Measurements from ENCODE around the gene MMP28.

Gene MMP28

GRCh38 chr17:35742496-35742895 is 52.9 kb downstream of the MMP28 start:
- no peak for DNase-seq

- peak; percentile 16 for DNase-seq
These were observed 54.2 kb downstream of the MMP28 start for GRCh38 chr17:35740997-35741931.

- DNase-seq: no peak
These were observed 55.2 kb downstream of the MMP28 start for GRCh38 chr17:35740216-35740615.

- DNase-seq: no peak
These were observed 56.8 kb downstream of the MMP28 start for GRCh38 chr17:35738519-35739133.

GRCh38 chr17:35736236-35736635 is 59.2 kb downstream of the MMP28 start:
- no peak for DNase-seq

- no peak for DNase-seq
These were observed 60.2 kb downstream of the MMP28 start for GRCh38 chr17:35735036-35735805.

- no peak for DNase-seq
These were observed 61.0 kb downstream of the MMP28 start for GRCh38 chr17:35734396-35734795.

GRCh38 chr17:35733366-35733765 is 62.1 kb downstream of the MMP28 start:
- DNase-seq: no peak

- no peak for DNase-seq
These were observed 62.7 kb downstream of the MMP28 start for GRCh38 chr17:35732806-35733136.

- no peak for DNase-seq
These were observed 63.3 kb downstream of the MMP28 start for GRCh38 chr17:35731917-35732805.

- DNase-seq: peak; percentile 18
These were observed 64.1 kb downstream of the MMP28 start, which contains the start of gene RASL10B for GRCh38 chr17:35731239-35731916. TSS of gene RASL10B (plus strand) at chr17:35731639. CDS start at chr17:35735185, 3,546 bp downstream.

GRCh38 chr17:35730400-35731005 is 64.9 kb downstream of the MMP28 start:
- DNase-seq: no peak

GRCh38 chr17:35729405-35729833 is 66.0 kb downstream of the MMP28 start:
- DNase-seq: no peak

- DNase-seq: no peak
These were observed 66.9 kb downstream of the MMP28 start for GRCh38 chr17:35728551-35728950.

GRCh38 chr17:35727635-35728034 is 67.8 kb downstream of the MMP28 start:
- DNase-seq: no peak

GRCh38 chr17:35726953-35727460 is 68.4 kb downstream of the MMP28 start:
- no peak for DNase-seq

GRCh38 chr17:35726127-35726952 is 69.1 kb downstream of the MMP28 start:
- no peak for DNase-seq

- DNase-seq: no peak
These were observed 69.7 kb downstream of the MMP28 start for GRCh38 chr17:35725802-35726126.

GRCh38 chr17:35725058-35725457 is 70.4 kb downstream of the MMP28 start:
- DNase-seq: no peak

GRCh38 chr17:35723735-35724134 is 71.7 kb downstream of the MMP28 start:
- no peak for DNase-seq
